Transverse colon (tissue), 4 donors: Measurements from ENCODE around the gene NOTCH1. TPM values are rescaled to one million over a fixed set of nuclear protein-coding genes. Genes with fewer than 3 reads are reported as not detected.

Experiments used
- DNase-seq: peaks from one replicate; pipeline ENCODE4 v3.0.0-alpha.2; 2019
- H3K27ac ChIP-seq, 4 donors: fragments of 200-600 bp; sonication (generic); 2 replicates each; pipeline ENCODE4 v1.5.1; 2016 to 2018; ENCODE audit warnings: inconsistent platforms in 4 of 4
- H3K27me3 ChIP-seq: fragments of 200-600 bp; sonication (generic); 2 replicates; pipeline ENCODE4 v1.5.1; 2017; ENCODE audit warnings: inconsistent platforms
- H3K36me3 ChIP-seq, 4 donors: fragments of 200-600 bp; sonication (generic); 2 replicates each; pipeline ENCODE4 v1.5.1; 2017 to 2019; ENCODE audit warnings: inconsistent platforms in 4 of 4
- H3K4me1 ChIP-seq, 4 donors: fragments of 200-600 bp; sonication (generic); 2 replicates each; pipeline ENCODE4 v1.5.1; 2017 to 2020; ENCODE audit warnings: inconsistent platforms in 4 of 4
- H3K4me3 ChIP-seq, 4 donors: fragments of 200-600 bp; sonication (generic); 1 replicate in 1 of 4; 2 replicates in 3 of 4; pipeline versions ENCODE4 v1.5.1 to v1.6.1; 2017 to 2019; ENCODE audit warnings: inconsistent platforms in 4 of 4
- H3K9me3 ChIP-seq, 2 donors: fragments of 200-600 bp; sonication (generic); 2 replicates each; pipeline ENCODE4 v1.5.1; 2017 to 2019; ENCODE audit warnings: inconsistent platforms in 2 of 2
- EP300 ChIP-seq: sonication (generic); formaldehyde crosslinking; IDR thresholded peaks from one replicate; pipeline ENCODE4 v1.6.1; 2017; ENCODE audit warnings: antibody characterized with exemption, low read depth
- POLR2A ChIP-seq: fragments of 450-650 bp; IDR thresholded peaks from one replicate; pipeline ENCODE4 v1.6.1; 2016; ENCODE audit warnings: antibody characterized with exemption, mild to moderate bottlenecking, moderate library complexity
- POLR2AphosphoS5 ChIP-seq, 3 donors: sonication (generic); formaldehyde crosslinking; IDR thresholded peaks; one replicate each; pipeline ENCODE4 v1.6.1; 2016; ENCODE audit warnings: antibody characterized with exemption in 3 of 3
- WGBS, 2 donors: methylation state at CpG; one replicate each; pipeline ENCODE4 v1.1.5; 2018; ENCODE audit warnings: low coverage in 1 of 2; 5-methylcytosine and 5-hydroxymethylcytosine counted together
- in situ Hi-C, 4 donors: fragments of 200-750 bp; cut with MboI; loops; one replicate each; pipeline versions ENCODE4 v1.15.0 to v1.15.1; 2017; ENCODE audit warnings: low sequenced_read_pairs in 3 of 4, low pct_ligation_motif_present in 1 of 4, low pct_unique_long_range_greater_than_20kb in 1 of 4
- intact Hi-C: fragments of 100-400 bp; cut with DNase I; formaldehyde crosslinking; loops from one replicate; pipeline ENCODE4 v1.15.1; 2023; ENCODE audit warnings: low total_unique reads
- total RNA-seq, 4 donors: library from RNA; depleted of rRNA; stranded (reverse); fragments of >200 nt; gene quantifications; one replicate each; pipeline ENCODE4 v1.1.0, GENCODE V29; 2016
- TF ChIP-seq, protein P1 (sequence below), 5 experiments: fragments of 200-600 bp in 3 of 5; fragments of 450-650 bp in 2 of 5; sonication (generic) in 3 of 5; IDR thresholded peaks; 1 replicate in 2 of 5; 2 replicates in 3 of 5; pipeline ENCODE4 v1.5.1; 2016 to 2017; ENCODE audit warnings: antibody characterized with exemption in 5 of 5, inconsistent platforms in 3 of 5, mild to moderate bottlenecking in 2 of 5, moderate library complexity in 1 of 5

Gene NOTCH1
- total RNA-seq, 4 donors from 2014 or later, result 48.2 to 154 (median 98.2) TPM

GRCh38 chr9:136578915-136579649, 33.2 kb upstream of the NOTCH1 start:
- in situ Hi-C loops, result no loop called here
- DNase-seq, result no peak

DNA sequence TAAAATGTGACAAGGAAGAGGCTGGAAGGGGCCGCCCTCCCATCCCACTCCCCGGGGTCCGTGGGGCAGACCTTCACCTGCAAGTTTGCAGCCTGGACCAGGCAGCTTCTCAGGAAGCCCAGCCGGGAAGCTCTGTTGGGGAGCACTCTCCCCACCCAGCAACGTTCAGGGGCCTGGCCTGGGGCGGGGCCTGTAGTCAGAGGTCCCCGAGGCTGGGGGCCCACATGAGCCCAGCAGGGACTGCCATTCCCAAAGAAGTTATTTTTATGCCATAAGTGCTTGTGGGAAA, 32.7 kb upstream of the NOTCH1 start:
- H3K36me3 ChIP-seq, result no peaks in the 10 kb centered on the region
- no peaks in the 10 kb centered on the region for H3K27me3 ChIP-seq
- H3K9me3 ChIP-seq, result no peaks in the 10 kb centered on the region
- in situ Hi-C loops (no loop called here), intact Hi-C loops (no loop called here)
- TF ChIP-seq EP300 (no peak), POLR2AphosphoS5 (IDR thresholded peaks at IDR 0.05) (no peak), POLR2A (no peak)
- TF ChIP-seq, protein P1, sequence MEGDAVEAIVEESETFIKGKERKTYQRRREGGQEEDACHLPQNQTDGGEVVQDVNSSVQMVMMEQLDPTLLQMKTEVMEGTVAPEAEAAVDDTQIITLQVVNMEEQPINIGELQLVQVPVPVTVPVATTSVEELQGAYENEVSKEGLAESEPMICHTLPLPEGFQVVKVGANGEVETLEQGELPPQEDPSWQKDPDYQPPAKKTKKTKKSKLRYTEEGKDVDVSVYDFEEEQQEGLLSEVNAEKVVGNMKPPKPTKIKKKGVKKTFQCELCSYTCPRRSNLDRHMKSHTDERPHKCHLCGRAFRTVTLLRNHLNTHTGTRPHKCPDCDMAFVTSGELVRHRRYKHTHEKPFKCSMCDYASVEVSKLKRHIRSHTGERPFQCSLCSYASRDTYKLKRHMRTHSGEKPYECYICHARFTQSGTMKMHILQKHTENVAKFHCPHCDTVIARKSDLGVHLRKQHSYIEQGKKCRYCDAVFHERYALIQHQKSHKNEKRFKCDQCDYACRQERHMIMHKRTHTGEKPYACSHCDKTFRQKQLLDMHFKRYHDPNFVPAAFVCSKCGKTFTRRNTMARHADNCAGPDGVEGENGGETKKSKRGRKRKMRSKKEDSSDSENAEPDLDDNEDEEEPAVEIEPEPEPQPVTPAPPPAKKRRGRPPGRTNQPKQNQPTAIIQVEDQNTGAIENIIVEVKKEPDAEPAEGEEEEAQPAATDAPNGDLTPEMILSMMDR (IDR thresholded peaks at IDR 0.05), result no peak
- no peak overlapping the region for H3K27ac ChIP-seq
- DNase-seq, result no peak
- no peak overlapping the region for H3K4me3 ChIP-seq
- WGBS, 2 donors, result 52% methylated on average over 6 of the region's 7 CpGs; no CpG with 5 or more reads in 1 of the 2 donors
- H3K4me1 ChIP-seq, result peaks cover 0 to 4% (median 2%) of the 10 kb centered on the region in 4 donors

More at GRCh38 chr9:136578915-136579649, 33.2 kb upstream of the NOTCH1 start:
- peaks cover 0 to 4% (median 2%) of the 10 kb centered on the region in 4 donors for H3K4me1 ChIP-seq
- 48 to 67% methylated on average over 1 to 11 of the region's 15 CpGs for WGBS, 2 donors
- intact Hi-C loops, result no loop called here
- no peak for TF ChIP-seq POLR2A
- TF ChIP-seq EP300, result no peak
- TF ChIP-seq, protein P1 (IDR thresholded peaks at IDR 0.05), result no peak
- TF ChIP-seq POLR2AphosphoS5 (IDR thresholded peaks at IDR 0.05), result no peak
- no peaks in the 10 kb centered on the region for H3K36me3 ChIP-seq
- no peaks in the 10 kb centered on the region for H3K9me3 ChIP-seq
- no peaks in the 10 kb centered on the region for H3K27me3 ChIP-seq
- no peak overlapping the region for H3K4me3 ChIP-seq
- no peak overlapping the region for H3K27ac ChIP-seq

DNA sequence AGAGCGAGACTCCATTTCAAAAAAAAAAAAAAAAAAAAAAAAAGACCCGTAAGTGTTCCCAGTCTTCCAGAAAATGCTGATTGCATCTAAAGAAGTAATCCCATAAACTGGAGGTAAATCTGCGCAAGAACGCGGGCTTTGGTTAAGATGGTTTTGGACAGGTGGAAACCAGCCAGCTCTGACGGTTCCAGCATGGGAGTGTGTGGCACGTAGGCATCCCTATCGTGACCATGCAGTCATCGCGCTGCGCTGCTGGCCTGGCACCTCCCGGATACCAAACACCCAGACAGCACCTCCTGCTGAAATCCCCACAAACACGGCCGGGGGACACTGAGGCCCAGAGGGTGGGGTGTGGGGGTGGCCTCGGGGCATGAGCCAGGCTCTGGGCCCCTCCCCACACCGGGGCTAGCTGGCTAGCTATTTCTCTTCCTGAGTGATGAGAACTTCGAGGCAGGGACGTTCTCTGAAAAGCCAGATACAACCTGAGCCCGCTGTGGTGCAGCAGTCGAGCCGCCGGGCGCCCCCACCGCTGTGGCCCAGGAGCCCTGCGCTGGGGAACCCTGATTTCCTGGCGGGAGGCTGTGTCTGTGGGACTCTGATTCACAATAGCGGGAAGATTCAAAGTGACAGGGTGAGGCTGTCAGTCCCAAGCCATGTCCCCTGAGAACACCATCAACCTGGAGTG, 32.2 kb upstream of the NOTCH1 start:
- Histone ChIP-seq H3K27ac (no peak overlapping the region), H3K9me3 (no peaks in the 10 kb centered on the region), H3K36me3 (no peaks in the 10 kb centered on the region), H3K4me3 (no peak overlapping the region), H3K4me1 (peaks cover 0 to 4% (median 2%) of the 10 kb centered on the region in 4 donors), H3K27me3 (no peaks in the 10 kb centered on the region)
- intact Hi-C loops, result no loop called here
- TF ChIP-seq POLR2AphosphoS5 (IDR thresholded peaks at IDR 0.05) (no peak), POLR2A (no peak), EP300 (no peak)
- TF ChIP-seq, protein P1 (IDR thresholded peaks at IDR 0.05), result no peak
- WGBS, 2 donors, result 76 to 100% methylated on average over 1 to 23 of the region's 27 CpGs
- DNase-seq, result no peak
- in situ Hi-C loops, result no loop called here

DNA sequence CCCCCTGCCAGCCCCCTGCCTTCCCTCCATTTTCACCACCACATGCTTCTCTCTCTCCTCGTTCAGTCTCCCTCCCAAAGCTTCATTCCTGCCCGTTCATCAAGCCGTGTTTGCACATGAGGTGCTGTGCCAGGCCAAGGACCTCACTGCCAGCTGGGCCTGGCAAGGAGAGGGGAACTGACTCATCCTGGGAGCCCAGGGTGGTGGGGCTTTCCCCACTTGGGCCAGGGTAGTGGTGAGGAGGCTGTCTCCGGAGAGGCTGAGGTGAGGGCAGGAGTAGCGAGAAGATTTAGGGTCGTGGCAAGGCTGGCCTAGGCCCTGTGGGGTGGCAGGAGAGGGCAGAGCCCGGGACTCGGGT, 30.4 kb upstream of the NOTCH1 start:
- in situ Hi-C loops, result no loop called here
- no peak overlapping the region for H3K27ac ChIP-seq
- no peaks in the 10 kb centered on the region for H3K27me3 ChIP-seq
- WGBS, 2 donors, result 73% methylated on average over 8 of the region's 8 CpGs; no CpG with 5 or more reads in 1 of the 2 donors
- H3K9me3 ChIP-seq, result no peaks in the 10 kb centered on the region
- TF ChIP-seq POLR2AphosphoS5 (IDR thresholded peaks at IDR 0.05), result no peak
- H3K36me3 ChIP-seq, result no peaks in the 10 kb centered on the region
- peaks cover 0 to 4% (median 2%) of the 10 kb centered on the region in 4 donors for H3K4me1 ChIP-seq
- DNase-seq, result no peak
- H3K4me3 ChIP-seq, result no peak overlapping the region
- intact Hi-C loops, result no loop called here
